Medulla oblongata (tissue), 1 donor: ENCODE data around the gene TOMM20.

ENCODE experiments used
- DNase-seq: peaks from one replicate; pipeline ENCODE4 v3.0.0-alpha.2; 2015; ENCODE audit errors: extremely low spot score

Gene TOMM20

GRCh38 chr1:235134171-235134570, 5.5 kb upstream of the TOMM20 start:
- no peak for DNase-seq

- no peak for DNase-seq
These were observed 4.4 kb upstream of the TOMM20 start for GRCh38 chr1:235133086-235133485.

- no peak for DNase-seq
These were observed 3.3 kb upstream of the TOMM20 start for GRCh38 chr1:235131961-235132360.

- no peak for DNase-seq
These were observed 2.2 kb upstream of the TOMM20 start for GRCh38 chr1:235130766-235131270.

- no peak for DNase-seq
These were observed 1.3 kb upstream of the TOMM20 start for GRCh38 chr1:235129774-235130570.

- DNase-seq, result no peak
These were observed 743 bp downstream of the TOMM20 start for GRCh38 chr1:235127732-235128455.

GRCh38 chr1:235127203-235127602, 1.4 kb downstream of the TOMM20 start:
- DNase-seq, result no peak

GRCh38 chr1:235124665-235125064, 4.0 kb downstream of the TOMM20 start:
- DNase-seq, result no peak

GRCh38 chr1:235124111-235124510, 4.5 kb downstream of the TOMM20 start:
- no peak for DNase-seq

GRCh38 chr1:235122348-235122747, 6.3 kb downstream of the TOMM20 start:
- no peak for DNase-seq

GRCh38 chr1:235113183-235113917, 15.3 kb downstream of the TOMM20 start:
- DNase-seq, result no peak

- no peak for DNase-seq
These were observed 16.1 kb downstream of the TOMM20 start for GRCh38 chr1:235112297-235113182.

- no peak for DNase-seq
These were observed 17.5 kb downstream of the TOMM20 start for GRCh38 chr1:235111107-235111506.

GRCh38 chr1:235108876-235109275, 19.8 kb downstream of the TOMM20 start:
- no peak for DNase-seq

GRCh38 chr1:235108185-235108593, 20.4 kb downstream of the TOMM20 start:
- DNase-seq, result no peak

- DNase-seq, result no peak
These were observed 21.1 kb downstream of the TOMM20 start for GRCh38 chr1:235107368-235108184.

GRCh38 chr1:235106457-235106856, 22.2 kb downstream of the TOMM20 start:
- DNase-seq, result no peak

GRCh38 chr1:235105051-235106043, 23.3 kb downstream of the TOMM20 start:
- DNase-seq, result no peak

- DNase-seq, result no peak
These were observed 25.6 kb downstream of the TOMM20 start for GRCh38 chr1:235102993-235103411.
